H7 (cell line): ENCODE results near the gene SUSD5. TPM values are rescaled to one million over a fixed set of nuclear protein-coding genes. Genes with fewer than 3 reads are reported as not detected.
A peak's percentile ranks its signal among the peaks of the same experiment; 100 is the strongest.

ENCODE experiments used
- DNase-seq: peaks from one replicate; pipeline ENCODE4 v3.0.0; 2012
- H3K27me3 ChIP-seq: 2 replicates; pipeline ENCODE4 v1.6.0; 2011; ENCODE audit warnings: mild to moderate bottlenecking, low read length; ENCODE audit not compliant: control insufficient read depth, insufficient read depth
- H3K36me3 ChIP-seq: replicated peaks from 2 replicates; pipeline ENCODE4 v1.5.1; 2011; ENCODE audit warnings: low read length; ENCODE audit not compliant: control insufficient read depth, insufficient read depth
- H3K4me3 ChIP-seq: 2 replicates; pipeline ENCODE4 v1.5.1; 2011; ENCODE audit warnings: low read depth, mild to moderate bottlenecking, control low read depth, low read length, moderate library complexity; ENCODE audit not compliant: insufficient read depth
- total RNA-seq: library from RNA; depleted of rRNA; stranded (reverse); fragments of >200 nt; shearing (Covaris generic); gene quantifications from 2 replicates; pipeline ENCODE4 v1.2.3, GENCODE V29; 2014; rRNA removed

SUSD5 gene
- 0.59 TPM in 2 replicates for total RNA-seq

GRCh38 chr3:33218446-33219174, at the start of gene SUSD5:
TSS of gene SUSD5 (minus strand) at chr3:33218810. CDS start at chr3:33218797, 13 bp downstream.
- Histone ChIP-seq H3K4me3 (peak within 1 kb of the TSS; percentile 63), H3K27me3 (peaks cover 48% of the 10 kb centered on the region), H3K36me3 (no peaks in the 10 kb centered on the region)
- peak; percentile 85 for DNase-seq

GRCh38 chr3:33260104-33260503, 41.5 kb upstream of the SUSD5 start:
- no peaks in the 10 kb centered on the region for H3K36me3 ChIP-seq
- no peaks in the 10 kb centered on the region for H3K27me3 ChIP-seq

GRCh38 chr3:33256249-33256648, 37.6 kb upstream of the SUSD5 start:
- peak; percentile 37 for DNase-seq
- Histone ChIP-seq H3K36me3 (no peaks in the 10 kb centered on the region), H3K4me3 (no peak overlapping the region), H3K27me3 (no peaks in the 10 kb centered on the region)

More at GRCh38 chr3:33260104-33260503, 41.5 kb upstream of the SUSD5 start:
- DNase-seq: no peak
- H3K4me3 ChIP-seq: no peak overlapping the region

GRCh38 chr3:33250712-33251111, 32.1 kb upstream of the SUSD5 start:
- no peak for DNase-seq
- Histone ChIP-seq H3K27me3 (no peaks in the 10 kb centered on the region), H3K36me3 (no peaks in the 10 kb centered on the region), H3K4me3 (no peak overlapping the region)

GRCh38 chr3:33246786-33247185, 28.2 kb upstream of the SUSD5 start:
- DNase-seq: no peak
- Histone ChIP-seq H3K36me3 (no peaks in the 10 kb centered on the region), H3K27me3 (no peaks in the 10 kb centered on the region), H3K4me3 (no peak overlapping the region)

- no peak for DNase-seq
- no peaks in the 10 kb centered on the region for H3K36me3 ChIP-seq
- no peak overlapping the region for H3K4me3 ChIP-seq
- H3K27me3 ChIP-seq: no peaks in the 10 kb centered on the region
Observed at GRCh38 chr3:33240261-33240660, 21.7 kb upstream of the SUSD5 start.

- Histone ChIP-seq H3K36me3 (no peaks in the 10 kb centered on the region), H3K27me3 (no peaks in the 10 kb centered on the region), H3K4me3 (no peak overlapping the region)
- no peak for DNase-seq
Observed at GRCh38 chr3:33238923-33239322, 20.3 kb upstream of the SUSD5 start.

GRCh38 chr3:33237439-33237838, 18.8 kb upstream of the SUSD5 start:
- no peaks in the 10 kb centered on the region for H3K36me3 ChIP-seq
- H3K4me3 ChIP-seq: no peak overlapping the region
- no peaks in the 10 kb centered on the region for H3K27me3 ChIP-seq
- DNase-seq: no peak

GRCh38 chr3:33236005-33236404, 17.4 kb upstream of the SUSD5 start:
- no peak for DNase-seq
- H3K27me3 ChIP-seq: no peaks in the 10 kb centered on the region
- H3K36me3 ChIP-seq: no peaks in the 10 kb centered on the region
- H3K4me3 ChIP-seq: no peak overlapping the region

- Histone ChIP-seq H3K36me3 (no peaks in the 10 kb centered on the region), H3K4me3 (no peak overlapping the region), H3K27me3 (no peaks in the 10 kb centered on the region)
- DNase-seq: no peak
Observed at GRCh38 chr3:33233884-33234283, 15.3 kb upstream of the SUSD5 start.

GRCh38 chr3:33231756-33232465, 13.3 kb upstream of the SUSD5 start:
- Histone ChIP-seq H3K4me3 (no peak overlapping the region), H3K27me3 (no peaks in the 10 kb centered on the region), H3K36me3 (no peaks in the 10 kb centered on the region)
- peak; percentile 14 for DNase-seq

GRCh38 chr3:33229947-33230346, 11.3 kb upstream of the SUSD5 start:
- no peaks in the 10 kb centered on the region for H3K27me3 ChIP-seq
- no peaks in the 10 kb centered on the region for H3K36me3 ChIP-seq
- no peak for DNase-seq
- no peak overlapping the region for H3K4me3 ChIP-seq

GRCh38 chr3:33229066-33229465, 10.5 kb upstream of the SUSD5 start:
- DNase-seq: no peak
- H3K27me3 ChIP-seq: no peaks in the 10 kb centered on the region
- no peak overlapping the region for H3K4me3 ChIP-seq
- H3K36me3 ChIP-seq: no peaks in the 10 kb centered on the region

GRCh38 chr3:33221241-33221640, 2.6 kb upstream of the SUSD5 start:
- DNase-seq: no peak
- Histone ChIP-seq H3K36me3 (no peaks in the 10 kb centered on the region), H3K4me3 (no peak overlapping the region), H3K27me3 (peaks cover 44% of the 10 kb centered on the region)

GRCh38 chr3:33219175-33219487, 521 bp upstream of the SUSD5 start:
- DNase-seq: no peak
- Histone ChIP-seq H3K27me3 (peaks cover 48% of the 10 kb centered on the region), H3K36me3 (no peaks in the 10 kb centered on the region), H3K4me3 (peak overlapping the region; percentile 63)
